ENCODE data around the gene ERI2.

- TF ChIP-seq POLR2AphosphoS5 (IDR thresholded peaks at IDR 0.05), result no peak
- no peak for TF ChIP-seq CTCF (IDR thresholded peaks at IDR 0.05 in 8 of 11, conservative IDR thresholded peaks at IDR 0.05 in 3 of 11)
Observed at GRCh38 chr16:20789130-20789529, 17.1 kb downstream of the ERI2 start.
